ENCODE data around the gene BCR.

GRCh38 chr22:23215294-23216241 lies 35.3 kb downstream of the BCR start:
- TF ChIP-seq, protein P1, sequence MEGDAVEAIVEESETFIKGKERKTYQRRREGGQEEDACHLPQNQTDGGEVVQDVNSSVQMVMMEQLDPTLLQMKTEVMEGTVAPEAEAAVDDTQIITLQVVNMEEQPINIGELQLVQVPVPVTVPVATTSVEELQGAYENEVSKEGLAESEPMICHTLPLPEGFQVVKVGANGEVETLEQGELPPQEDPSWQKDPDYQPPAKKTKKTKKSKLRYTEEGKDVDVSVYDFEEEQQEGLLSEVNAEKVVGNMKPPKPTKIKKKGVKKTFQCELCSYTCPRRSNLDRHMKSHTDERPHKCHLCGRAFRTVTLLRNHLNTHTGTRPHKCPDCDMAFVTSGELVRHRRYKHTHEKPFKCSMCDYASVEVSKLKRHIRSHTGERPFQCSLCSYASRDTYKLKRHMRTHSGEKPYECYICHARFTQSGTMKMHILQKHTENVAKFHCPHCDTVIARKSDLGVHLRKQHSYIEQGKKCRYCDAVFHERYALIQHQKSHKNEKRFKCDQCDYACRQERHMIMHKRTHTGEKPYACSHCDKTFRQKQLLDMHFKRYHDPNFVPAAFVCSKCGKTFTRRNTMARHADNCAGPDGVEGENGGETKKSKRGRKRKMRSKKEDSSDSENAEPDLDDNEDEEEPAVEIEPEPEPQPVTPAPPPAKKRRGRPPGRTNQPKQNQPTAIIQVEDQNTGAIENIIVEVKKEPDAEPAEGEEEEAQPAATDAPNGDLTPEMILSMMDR (IDR thresholded peaks at IDR 0.05; ENCODE audit: low read depth, low read length, poor library complexity, severe bottlenecking) = no peak
- TF ChIP-seq EZH2phosphoT487 (IDR thresholded peaks at IDR 0.05; ENCODE audit: borderline replicate concordance, low read length) = no peak

All from DOHH2 (cell line).